ENCODE results near the gene IDH3G.

IDH3G gene

DNA sequence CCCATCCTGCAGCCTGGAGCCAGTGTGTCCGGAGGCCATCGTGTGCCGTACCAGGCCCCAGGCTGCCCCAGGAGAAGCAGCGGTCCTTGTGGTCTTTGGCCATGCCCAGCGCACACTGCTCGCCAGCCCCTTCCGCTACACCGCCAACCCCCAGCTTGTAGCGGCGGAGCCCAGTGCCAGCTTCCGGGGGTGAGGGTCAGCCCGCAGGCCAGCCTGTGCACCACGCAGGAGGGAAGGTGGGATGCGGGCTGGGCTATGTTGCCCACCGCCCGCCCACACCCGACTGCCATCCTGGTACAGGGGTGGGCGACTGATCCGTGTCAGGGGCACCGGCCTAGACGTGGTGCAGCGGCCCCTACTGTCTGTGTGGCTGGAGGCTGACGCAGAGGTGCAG, 21.0 kb downstream of the IDH3G start:
- no peak overlapping the region for H3K27ac ChIP-seq (ENCODE audit: extremely low read depth, low read depth, low read length)
- no peak for TF ChIP-seq HOXC10 (CRISPR knock-in tag; IDR thresholded peaks at IDR 0.05)
- TF ChIP-seq, protein P1, sequence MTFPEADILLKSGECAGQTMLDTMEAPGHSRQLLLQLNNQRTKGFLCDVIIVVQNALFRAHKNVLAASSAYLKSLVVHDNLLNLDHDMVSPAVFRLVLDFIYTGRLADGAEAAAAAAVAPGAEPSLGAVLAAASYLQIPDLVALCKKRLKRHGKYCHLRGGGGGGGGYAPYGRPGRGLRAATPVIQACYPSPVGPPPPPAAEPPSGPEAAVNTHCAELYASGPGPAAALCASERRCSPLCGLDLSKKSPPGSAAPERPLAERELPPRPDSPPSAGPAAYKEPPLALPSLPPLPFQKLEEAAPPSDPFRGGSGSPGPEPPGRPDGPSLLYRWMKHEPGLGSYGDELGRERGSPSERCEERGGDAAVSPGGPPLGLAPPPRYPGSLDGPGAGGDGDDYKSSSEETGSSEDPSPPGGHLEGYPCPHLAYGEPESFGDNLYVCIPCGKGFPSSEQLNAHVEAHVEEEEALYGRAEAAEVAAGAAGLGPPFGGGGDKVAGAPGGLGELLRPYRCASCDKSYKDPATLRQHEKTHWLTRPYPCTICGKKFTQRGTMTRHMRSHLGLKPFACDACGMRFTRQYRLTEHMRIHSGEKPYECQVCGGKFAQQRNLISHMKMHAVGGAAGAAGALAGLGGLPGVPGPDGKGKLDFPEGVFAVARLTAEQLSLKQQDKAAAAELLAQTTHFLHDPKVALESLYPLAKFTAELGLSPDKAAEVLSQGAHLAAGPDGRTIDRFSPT (tag by site-specific recombination; IDR thresholded peaks at IDR 0.05) = peak; percentile 61; the same call in 1 of the 2 replicates
- H3K36me3 ChIP-seq (ENCODE audit: control insufficient read depth in 2 of 2, insufficient read depth in 1 of 2, low read length in 2 of 2) = no peaks in the 10 kb centered on the region
- ChIA-PET CTCF (interaction anchor here (1.0 kb wide), 1 partner anchor 10 kb away, joined by 3 read pairs; no protein-coding TSS in a partner anchor), POLR2A (no interaction called here)
- no peaks in the 10 kb centered on the region for H3K4me1 ChIP-seq (ENCODE audit: control insufficient read depth, insufficient read depth, low read length)
- H3K4me3 ChIP-seq (ENCODE audit: low read depth, low read length) = no peak overlapping the region
- H3K9me3 ChIP-seq (ENCODE audit: control insufficient read depth, insufficient read depth, low read depth, low read length) = no peaks in the 10 kb centered on the region

- Histone ChIP-seq H3K4me1 (ENCODE audit: control insufficient read depth, insufficient read depth, low read length) (no peaks in the 10 kb centered on the region), H3K27ac (ENCODE audit: extremely low read depth, low read depth, low read length) (no peak overlapping the region), H3K36me3 (ENCODE audit: control insufficient read depth in 2 of 2, insufficient read depth in 1 of 2, low read length in 2 of 2) (no peaks in the 10 kb centered on the region), H3K4me3 (ENCODE audit: low read depth, low read length) (no peak overlapping the region), H3K9me3 (ENCODE audit: control insufficient read depth, insufficient read depth, low read depth, low read length) (no peaks in the 10 kb centered on the region)
- ChIA-PET POLR2A (no interaction called here), CTCF (interaction anchor here (1.0 kb wide), 1 partner anchor 9 kb away, joined by 3 read pairs; no protein-coding TSS in a partner anchor)
- TF ChIP-seq ZBTB7A (tag by site-specific recombination; IDR thresholded peaks at IDR 0.05; ENCODE audit: low read depth) (no peak), GLIS2 (tag by site-specific recombination; IDR thresholded peaks at IDR 0.05) (peak; percentile 39; the same call in 1 of the 2 replicates), ZNF626 (tag by site-specific recombination; IDR thresholded peaks at IDR 0.05) (no peak), ZBTB6 (tag by site-specific recombination; IDR thresholded peaks at IDR 0.05) (0 out of 2 replicates have a peak, but pooled peaks have one; percentile 18), ZNF155 (tag by site-specific recombination; IDR thresholded peaks at IDR 0.05) (no peak), REST (tag by site-specific recombination; IDR thresholded peaks at IDR 0.05) (no peak)
- TF ChIP-seq, protein P2, sequence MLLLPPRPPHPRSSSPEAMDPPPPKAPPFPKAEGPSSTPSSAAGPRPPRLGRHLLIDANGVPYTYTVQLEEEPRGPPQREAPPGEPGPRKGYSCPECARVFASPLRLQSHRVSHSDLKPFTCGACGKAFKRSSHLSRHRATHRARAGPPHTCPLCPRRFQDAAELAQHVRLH (tag by site-specific recombination; IDR thresholded peaks at IDR 0.05) = no peak
Measured at GRCh38 chrX:153772316-153773217, 21.6 kb downstream of the IDH3G start.

DNA sequence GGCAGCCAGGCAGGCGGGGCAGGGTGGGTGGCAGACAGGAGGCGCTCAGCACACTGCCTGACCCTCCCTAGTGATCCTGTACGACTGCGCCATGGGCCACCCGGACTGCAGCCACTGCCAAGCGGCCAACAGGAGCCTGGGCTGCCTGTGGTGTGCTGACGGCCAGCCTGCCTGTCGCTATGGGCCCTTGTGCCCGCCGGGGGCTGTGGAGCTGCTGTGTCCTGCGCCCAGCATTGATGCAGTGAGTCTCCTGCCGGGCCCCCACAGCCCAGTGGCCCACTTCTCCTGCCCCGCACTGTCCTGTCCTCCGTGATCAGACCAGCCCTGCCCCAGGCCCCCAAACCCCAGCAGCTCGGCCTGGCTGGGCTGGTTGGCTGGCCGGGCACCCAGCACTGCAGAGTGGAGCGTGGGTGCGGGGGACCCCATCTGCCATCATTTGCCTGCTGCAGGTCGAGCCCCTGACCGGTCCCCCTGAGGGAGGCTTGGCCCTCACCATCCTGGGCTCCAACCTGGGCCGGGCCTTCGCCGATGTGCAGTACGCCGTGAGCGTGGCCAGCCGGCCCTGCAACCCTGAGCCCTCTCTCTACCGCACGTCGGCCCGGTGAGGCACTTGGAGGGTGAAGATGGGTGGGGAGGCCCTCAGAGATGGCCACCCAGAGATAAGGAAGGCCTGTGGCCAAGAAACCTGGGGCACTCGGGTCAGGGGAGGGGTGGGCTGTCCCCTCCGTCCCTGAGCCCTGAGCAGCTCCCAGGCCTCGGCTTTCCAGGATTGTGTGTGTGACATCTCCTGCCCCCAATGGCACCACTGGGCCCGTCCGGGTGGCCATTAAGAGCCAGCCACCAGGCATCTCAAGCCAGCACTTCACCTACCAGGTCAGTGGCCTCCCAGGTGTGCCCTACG, 22.5 kb downstream of the IDH3G start:
- Histone ChIP-seq H3K4me1 (ENCODE audit: control insufficient read depth, insufficient read depth, low read length) (no peaks in the 10 kb centered on the region), H3K4me3 (ENCODE audit: low read depth, low read length) (no peak overlapping the region), H3K27ac (ENCODE audit: extremely low read depth, low read depth, low read length) (no peak overlapping the region), H3K9me3 (ENCODE audit: control insufficient read depth, insufficient read depth, low read depth, low read length) (no peaks in the 10 kb centered on the region), H3K36me3 (ENCODE audit: control insufficient read depth in 2 of 2, insufficient read depth in 1 of 2, low read length in 2 of 2) (no peaks in the 10 kb centered on the region)
- ChIA-PET CTCF (no interaction called here), POLR2A (no interaction called here)
- TF ChIP-seq, protein P3, sequence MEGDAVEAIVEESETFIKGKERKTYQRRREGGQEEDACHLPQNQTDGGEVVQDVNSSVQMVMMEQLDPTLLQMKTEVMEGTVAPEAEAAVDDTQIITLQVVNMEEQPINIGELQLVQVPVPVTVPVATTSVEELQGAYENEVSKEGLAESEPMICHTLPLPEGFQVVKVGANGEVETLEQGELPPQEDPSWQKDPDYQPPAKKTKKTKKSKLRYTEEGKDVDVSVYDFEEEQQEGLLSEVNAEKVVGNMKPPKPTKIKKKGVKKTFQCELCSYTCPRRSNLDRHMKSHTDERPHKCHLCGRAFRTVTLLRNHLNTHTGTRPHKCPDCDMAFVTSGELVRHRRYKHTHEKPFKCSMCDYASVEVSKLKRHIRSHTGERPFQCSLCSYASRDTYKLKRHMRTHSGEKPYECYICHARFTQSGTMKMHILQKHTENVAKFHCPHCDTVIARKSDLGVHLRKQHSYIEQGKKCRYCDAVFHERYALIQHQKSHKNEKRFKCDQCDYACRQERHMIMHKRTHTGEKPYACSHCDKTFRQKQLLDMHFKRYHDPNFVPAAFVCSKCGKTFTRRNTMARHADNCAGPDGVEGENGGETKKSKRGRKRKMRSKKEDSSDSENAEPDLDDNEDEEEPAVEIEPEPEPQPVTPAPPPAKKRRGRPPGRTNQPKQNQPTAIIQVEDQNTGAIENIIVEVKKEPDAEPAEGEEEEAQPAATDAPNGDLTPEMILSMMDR (tag by site-specific recombination; IDR thresholded peaks at IDR 0.05) = no peak
- TF ChIP-seq, protein P4, sequence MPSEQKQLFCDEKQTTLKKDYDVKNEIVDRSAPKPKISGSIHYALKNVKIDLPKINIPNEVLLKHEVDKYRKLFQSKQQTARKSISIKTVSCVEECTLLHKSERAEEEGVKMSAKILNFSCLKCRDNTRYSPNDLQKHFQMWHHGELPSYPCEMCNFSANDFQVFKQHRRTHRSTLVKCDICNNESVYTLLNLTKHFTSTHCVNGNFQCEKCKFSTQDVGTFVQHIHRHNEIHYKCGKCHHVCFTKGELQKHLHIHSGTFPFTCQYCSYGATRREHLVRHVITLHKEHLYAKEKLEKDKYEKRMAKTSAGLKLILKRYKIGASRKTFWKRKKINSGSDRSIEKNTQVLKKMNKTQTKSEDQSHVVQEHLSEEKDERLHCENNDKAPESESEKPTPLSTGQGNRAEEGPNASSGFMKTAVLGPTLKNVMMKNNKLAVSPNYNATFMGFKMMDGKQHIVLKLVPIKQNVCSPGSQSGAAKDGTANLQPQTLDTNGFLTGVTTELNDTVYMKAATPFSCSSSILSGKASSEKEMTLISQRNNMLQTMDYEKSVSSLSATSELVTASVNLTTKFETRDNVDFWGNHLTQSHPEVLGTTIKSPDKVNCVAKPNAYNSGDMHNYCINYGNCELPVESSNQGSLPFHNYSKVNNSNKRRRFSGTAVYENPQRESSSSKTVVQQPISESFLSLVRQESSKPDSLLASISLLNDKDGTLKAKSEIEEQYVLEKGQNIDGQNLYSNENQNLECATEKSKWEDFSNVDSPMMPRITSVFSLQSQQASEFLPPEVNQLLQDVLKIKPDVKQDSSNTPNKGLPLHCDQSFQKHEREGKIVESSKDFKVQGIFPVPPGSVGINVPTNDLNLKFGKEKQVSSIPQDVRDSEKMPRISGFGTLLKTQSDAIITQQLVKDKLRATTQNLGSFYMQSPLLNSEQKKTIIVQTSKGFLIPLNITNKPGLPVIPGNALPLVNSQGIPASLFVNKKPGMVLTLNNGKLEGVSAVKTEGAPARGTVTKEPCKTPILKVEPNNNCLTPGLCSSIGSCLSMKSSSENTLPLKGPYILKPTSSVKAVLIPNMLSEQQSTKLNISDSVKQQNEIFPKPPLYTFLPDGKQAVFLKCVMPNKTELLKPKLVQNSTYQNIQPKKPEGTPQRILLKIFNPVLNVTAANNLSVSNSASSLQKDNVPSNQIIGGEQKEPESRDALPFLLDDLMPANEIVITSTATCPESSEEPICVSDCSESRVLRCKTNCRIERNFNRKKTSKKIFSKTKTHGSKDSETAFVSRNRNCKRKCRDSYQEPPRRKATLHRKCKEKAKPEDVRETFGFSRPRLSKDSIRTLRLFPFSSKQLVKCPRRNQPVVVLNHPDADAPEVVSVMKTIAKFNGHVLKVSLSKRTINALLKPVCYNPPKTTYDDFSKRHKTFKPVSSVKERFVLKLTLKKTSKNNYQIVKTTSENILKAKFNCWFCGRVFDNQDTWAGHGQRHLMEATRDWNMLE (tag by site-specific recombination; conservative IDR thresholded peaks at IDR 0.05; ENCODE audit: low read depth) = no peak
- peak; percentile 71; the same call in 1 of the 2 replicates for TF ChIP-seq KLF1 (tag by site-specific recombination; IDR thresholded peaks at IDR 0.05)

Data from HEK293 (cell line).